Measurements from ENCODE around the gene PIK3R2. TPM values are rescaled to one million over a fixed set of nuclear protein-coding genes. Genes with fewer than 3 reads are reported as not detected.

Gene PIK3R2
- total and polyA plus RNA-seq, 2 of the 13 experiments (the other 11 are each of a cell fraction or from before 2014, with no cell fraction given), result 18.6 to 25.3 TPM

GRCh38 chr19:18122424-18122823, 30.5 kb upstream of the PIK3R2 start:
- CTCF ChIA-PET (ENCODE audit: low intra/inter-chr PET ratio, low total read pairs), result no interaction called here
- TF ChIP-seq HHEX (CRISPR knock-in tag; IDR thresholded peaks at IDR 0.05), result no peak
- no peak for TF ChIP-seq ZNF414 (CRISPR knock-in tag; IDR thresholded peaks at IDR 0.05)
- no peak for TF ChIP-seq ISX (CRISPR knock-in tag; conservative IDR thresholded peaks at IDR 0.05)
- TF ChIP-seq ZSCAN30 (CRISPR knock-in tag; IDR thresholded peaks at IDR 0.05), result no peak
- no peak for TF ChIP-seq ZNF772 (CRISPR knock-in tag; IDR thresholded peaks at IDR 0.05)
- no peak for TF ChIP-seq GATAD1 (CRISPR knock-in tag; IDR thresholded peaks at IDR 0.05)
- TF ChIP-seq ZNF431 (CRISPR knock-in tag; IDR thresholded peaks at IDR 0.05; ENCODE audit: borderline replicate concordance, low read depth), result no peak
- no peak for TF ChIP-seq HNRNPL (IDR thresholded peaks at IDR 0.05; ENCODE audit: low read depth, low read length)
- no peak for TF ChIP-seq ZNF282 (IDR thresholded peaks at IDR 0.05; ENCODE audit: partially characterized antibody)
- no peak for TF ChIP-seq GABPB1 (CRISPR knock-in tag; IDR thresholded peaks at IDR 0.05)
- no peak for TF ChIP-seq RAD21 (CRISPR knock-in tag; IDR thresholded peaks at IDR 0.05)
- no peak for TF ChIP-seq TSC22D2 (CRISPR knock-in tag; IDR thresholded peaks at IDR 0.05; ENCODE audit: borderline replicate concordance)
- DNase-seq (ENCODE audit: low spot score), result no peak
- Histone ChIP-seq H3K4me1 (ENCODE audit: insufficient read depth, low read length) (peaks cover 19% of the 10 kb centered on the region), H3K4me2 (ENCODE audit: low read depth, low read length) (no peak overlapping the region), H3K9me3 (ENCODE audit: low read length) (no peaks in the 10 kb centered on the region), H3K79me2 (ENCODE audit: insufficient read depth, low read length) (peaks cover 16% of the 10 kb centered on the region), H3K9ac (ENCODE audit: insufficient read depth, low read depth, low read length) (no peak overlapping the region), H4K20me1 (ENCODE audit: insufficient read depth, low read length) (no peaks in the 10 kb centered on the region), H3K36me3 (replicated peaks in 1 of 2; ENCODE audit: control insufficient read depth in 1 of 2, insufficient read depth in 2 of 2, low read length in 2 of 2) (peaks cover 11 to 41% of the 10 kb centered on the region in 2 experiments), H2AFZ (ENCODE audit: low read length) (no peak overlapping the region), H3K27ac (ENCODE audit: extremely low read length, insufficient read depth, low read length) (no peak overlapping the region), H3K4me3 (replicated peaks in 1 of 3; ENCODE audit: insufficient read depth in 1 of 3, low read depth in 2 of 3, low read length in 3 of 3) (no peak overlapping the region), H3K27me3 (ENCODE audit: control insufficient read depth in 1 of 2, insufficient read depth in 2 of 2, low read length in 2 of 2) (no peaks in the 10 kb centered on the region)
- ATAC-seq, result no peak
- WGBS (ENCODE audit: low lambda C conversion rate), result 94% methylated on average over 7 of the region's 7 CpGs
- FAIRE-seq, result no peak
- in situ Hi-C loops (cut with HindIII; ENCODE audit: extremely low pct_ligation_motif_present, low pct_unique_long_range_greater_than_20kb), result no loop called here
- BruUV-seq (replicated peaks), result no TSS peak
- intact Hi-C loops (cut with micrococcal nuclease; ENCODE audit: unreplicated experiment), result no loop called here
- POLR2A ChIA-PET, result interaction anchor here (0.8 kb wide), 1 partner anchor 52 kb away, joined by 3 read pairs; no protein-coding TSS in a partner anchor
